HCT116 (cell line): ENCODE results near the gene AFF1. TPM values are rescaled to one million over a fixed set of nuclear protein-coding genes. Genes with fewer than 3 reads are reported as not detected.

Experiments
- ATAC-seq: fragments of 200-7000 bp; cut with Tn5 transposase; 2 replicates; pipeline ENCODE4 v1.9.1; 2020; ENCODE audit warnings: mild to moderate bottlenecking, moderate library complexity
- BruUV-seq: library from RNA; stranded (reverse); fragments of 400-500 nt; replicated peaks from 2 replicates; lab custom pipeline; 2021; lab: Mats Ljungman, UMichigan
- CTCF ChIA-PET: fragments of 300-600 bp; sonication (Branson Sonifier 250); formaldehyde crosslinking; loops from one replicate; lab custom pipeline; 2021; ENCODE audit warnings: antibody characterized with exemption; lab: Charles Lee
- POLR2A ChIA-PET: fragments of 300-600, 350-600 bp; sonication (Branson Sonifier 250); formaldehyde crosslinking; loops from one replicate; lab custom pipeline; 2021; ENCODE audit warnings: antibody characterized with exemption; lab: Charles Lee
- RAD21 ChIA-PET, 2 experiments: fragments of 300-600 bp; sonication (Branson Sonifier 250); formaldehyde crosslinking; loops; one replicate each; lab custom pipeline; 2023; ENCODE audit warnings: low total read pairs in 2 of 2; ENCODE audit not compliant: uncharacterized antibody in 2 of 2, unreplicated experiment in 2 of 2, low non-redundant PET in 1 of 2; lab: Charles Lee
- DNase-seq: peaks from one replicate; pipeline ENCODE4 v3.0.0-alpha.2; 2010; ENCODE audit warnings: low read depth, low spot score
- H2AFZ ChIP-seq: fragments of 200-600 bp; shearing (Covaris generic), sonication (generic); 2 replicates; pipeline ENCODE4 v1.6.1; 2017; ENCODE audit warnings: low read depth, mixed run types, mixed read lengths, antibody characterized with exemption, low read length; ENCODE audit not compliant: poor library complexity, severe bottlenecking
- H3K27ac ChIP-seq: 2 replicates; pipeline ENCODE4 v1.5.1; 2012; ENCODE audit warnings: low read depth, low read length
- H3K27me3 ChIP-seq: fragments of 200-600 bp; sonication (generic); 2 replicates; pipeline ENCODE4 v1.6.1; 2016; ENCODE audit warnings: mixed run types, low read length, mixed read lengths; ENCODE audit not compliant: insufficient read depth
- H3K36me3 ChIP-seq, 2 experiments: fragments of 200-500 bp in 1 of 2; fragments of 200-600 bp in 1 of 2; sonication (Bioruptor generic) in 1 of 2; sonication (generic) in 1 of 2; 2 replicates each; pipeline versions ENCODE4 v1.5.1 to v1.6.1; 2014 to 2016; ENCODE audit warnings: low read length in 2 of 2, inconsistent platforms in 1 of 2, mixed read lengths in 1 of 2, mixed run types in 1 of 2; ENCODE audit not compliant: insufficient read depth in 2 of 2, control insufficient read depth in 1 of 2
- H3K4me1 ChIP-seq, 2 experiments: fragments of 200-600 bp in 1 of 2; sonication (generic) in 1 of 2; 2 replicates each; pipeline versions ENCODE4 v1.5.1 to v1.6.1; 2012 to 2017; ENCODE audit warnings: low read length in 2 of 2, inconsistent platforms in 1 of 2, mild to moderate bottlenecking in 1 of 2, mixed read lengths in 1 of 2, mixed run types in 1 of 2, moderate library complexity in 1 of 2; ENCODE audit not compliant: insufficient read depth in 2 of 2, control insufficient read depth in 1 of 2
- H3K4me2 ChIP-seq: fragments of 200-600 bp; sonication (generic); 2 replicates; pipeline ENCODE4 v1.6.1; 2017; ENCODE audit warnings: mixed run types, low read length, mixed read lengths
- H3K4me3 ChIP-seq, 2 experiments: fragments of 200-600 bp in 1 of 2; sonication (generic) in 1 of 2; replicated peaks in 1 of 2; 2 replicates each; pipeline ENCODE4 v1.5.1; 2011 to 2016; ENCODE audit warnings: low read length in 2 of 2, control low read depth in 1 of 2, low read depth in 1 of 2, mild to moderate bottlenecking in 1 of 2, mixed read lengths in 1 of 2, mixed run types in 1 of 2
- H3K79me2 ChIP-seq: fragments of 200-600 bp; sonication (generic); 2 replicates; pipeline ENCODE4 v1.6.1; 2017; ENCODE audit warnings: mild to moderate bottlenecking, mixed run types, low read length, moderate library complexity, mixed read lengths; ENCODE audit not compliant: insufficient read depth
- H3K9ac ChIP-seq: fragments of 200-600 bp; sonication (generic); 2 replicates; pipeline ENCODE4 v1.6.1; 2016; ENCODE audit warnings: low read length, mixed read lengths
- H3K9me2 ChIP-seq: fragments of 200-600 bp; sonication (generic), shearing (Covaris generic); 2 replicates; pipeline ENCODE4 v1.6.1; 2017; ENCODE audit warnings: mixed run types, mild to moderate bottlenecking, moderate library complexity; ENCODE audit not compliant: insufficient read depth
- H3K9me3 ChIP-seq, 2 experiments: fragments of 200-500 bp in 1 of 2; fragments of 200-600 bp in 1 of 2; sonication (Bioruptor generic) in 1 of 2; sonication (generic) in 1 of 2; 2 replicates each; pipeline ENCODE4 v1.6.1; 2014 to 2017; ENCODE audit warnings: low read length in 2 of 2, mixed read lengths in 2 of 2, inconsistent platforms in 1 of 2, low read depth in 1 of 2, mild to moderate bottlenecking in 1 of 2, mixed run types in 1 of 2, moderate library complexity in 1 of 2; ENCODE audit not compliant: control insufficient read depth in 1 of 2, insufficient read depth in 1 of 2
- H4K20me1 ChIP-seq: fragments of 200-600 bp; sonication (generic), shearing (Covaris generic); 2 replicates; pipeline ENCODE4 v1.6.1; 2017; ENCODE audit warnings: mixed run types, mild to moderate bottlenecking, moderate library complexity; ENCODE audit not compliant: insufficient read depth
- CBX3 ChIP-seq: IDR thresholded peaks from 2 replicates; pipeline ENCODE4 v1.6.1; 2012; ENCODE audit warnings: low read depth
- CEBPB ChIP-seq: IDR thresholded peaks from 2 replicates; pipeline ENCODE4 v1.6.1; 2012; ENCODE audit warnings: low read depth
- ELF1 ChIP-seq: IDR thresholded peaks from 2 replicates; pipeline ENCODE4 v1.6.1; 2012; ENCODE audit warnings: low read depth, borderline replicate concordance
- EZH2 ChIP-seq: fragments of 200-600 bp; sonication (generic); IDR thresholded peaks from 2 replicates; pipeline ENCODE4 v1.6.1; 2017; ENCODE audit warnings: antibody characterized with exemption, mixed run types
- EZH2phosphoT487 ChIP-seq: fragments of 200-600 bp; IDR thresholded peaks from 2 replicates; pipeline ENCODE4 v1.6.1; 2018; ENCODE audit warnings: antibody characterized with exemption, borderline replicate concordance
- FOSL1 ChIP-seq: IDR thresholded peaks from 2 replicates; pipeline ENCODE4 v1.6.1; 2012; ENCODE audit warnings: low read depth
- JUND ChIP-seq: IDR thresholded peaks from 2 replicates; pipeline ENCODE4 v1.6.1; 2012
- MAX ChIP-seq: IDR thresholded peaks from 2 replicates; pipeline ENCODE4 v1.6.1; 2012
- POLR2A ChIP-seq: IDR thresholded peaks from 2 replicates; pipeline ENCODE4 v1.7.0; 2011; ENCODE audit warnings: borderline replicate concordance; ENCODE audit not compliant: insufficient read depth, insufficient read length; ENCODE audit errors: extremely low read depth
- POLR2AphosphoS5 ChIP-seq: IDR thresholded peaks from 2 replicates; pipeline ENCODE4 v1.6.1; 2011; ENCODE audit warnings: mild to moderate bottlenecking, low read depth, low read length, moderate library complexity
- RAD21 ChIP-seq: IDR thresholded peaks from 2 replicates; pipeline ENCODE4 v1.6.1; 2012; ENCODE audit warnings: low read depth, mild to moderate bottlenecking
- SIN3A ChIP-seq: IDR thresholded peaks from 2 replicates; pipeline ENCODE4 v1.6.1; 2012; ENCODE audit warnings: low read depth
- SRF ChIP-seq: IDR thresholded peaks from 2 replicates; pipeline ENCODE4 v1.6.1; 2012; ENCODE audit warnings: low read depth
- TCF7L2 ChIP-seq: IDR thresholded peaks from 2 replicates; pipeline ENCODE4 v1.7.0; 2011; ENCODE audit warnings: borderline replicate concordance, inconsistent platforms; ENCODE audit not compliant: insufficient read depth, insufficient read length; ENCODE audit errors: extremely low read depth
- YY1 ChIP-seq: IDR thresholded peaks from 2 replicates; pipeline ENCODE4 v1.6.1; 2011; ENCODE audit warnings: low read length, low read depth, moderate library complexity, mild to moderate bottlenecking; ENCODE audit not compliant: insufficient replicate concordance; ENCODE audit errors: extremely low read depth
- ZFX ChIP-seq: fragments of 450-650 bp; IDR thresholded peaks from 2 replicates; pipeline ENCODE4 v1.6.1; 2017
- intact Hi-C: fragments of 100-400 bp; cut with micrococcal nuclease; formaldehyde crosslinking; loops from 2 replicates; pipeline ENCODE4 v1.10.0; 2022
- total RNA-seq: library from RNA; stranded (reverse); gene quantifications from one replicate; pipeline ENCODE4 v1.2.1, GENCODE V29; 2021; ENCODE audit not compliant: unreplicated experiment
- TF ChIP-seq, protein P1 (sequence below), 3 experiments: fragments of 200-600 bp in 1 of 3; sonication (generic) in 1 of 3; IDR thresholded peaks in 2 of 3; conservative IDR thresholded peaks in 1 of 3; 2 replicates each; pipeline ENCODE4 v1.5.1; 2012 to 2017; ENCODE audit warnings: low read depth in 2 of 3, low read length in 2 of 3, antibody characterized with exemption in 1 of 3, borderline replicate concordance in 1 of 3, control low read depth in 1 of 3, mild to moderate bottlenecking in 1 of 3, mixed read lengths in 1 of 3, mixed run types in 1 of 3, moderate library complexity in 1 of 3; ENCODE audit not compliant: insufficient read depth in 1 of 3
- TF ChIP-seq, protein P2 (sequence below): IDR thresholded peaks from 2 replicates; pipeline ENCODE4 v1.6.1; 2012

AFF1 gene
- total RNA-seq, 1 experiment from 2014 or later: 43.1 TPM

GRCh38 chr4:87079967-87080366, 145.2 kb downstream of the AFF1 start:
- Histone ChIP-seq H3K4me1 (no peaks in the 10 kb centered on the region), H3K9me3 (no peaks in the 10 kb centered on the region), H3K9ac (no peak overlapping the region), H3K27ac (no peak overlapping the region), H3K36me3 (no peaks in the 10 kb centered on the region), H2AFZ (no peak overlapping the region), H3K9me2 (no peaks in the 10 kb centered on the region), H4K20me1 (0 out of 2 replicates have a peak, but pooled peaks cover 3% of the 10 kb centered on the region), H3K4me3 (no peak overlapping the region), H3K4me2 (no peak overlapping the region), H3K27me3 (no peaks in the 10 kb centered on the region), H3K79me2 (no peaks in the 10 kb centered on the region; the same call in 1 of the 2 replicates)
- RAD21 ChIA-PET: no interaction called here
- DNase-seq: no peak
- TF ChIP-seq, protein P1, sequence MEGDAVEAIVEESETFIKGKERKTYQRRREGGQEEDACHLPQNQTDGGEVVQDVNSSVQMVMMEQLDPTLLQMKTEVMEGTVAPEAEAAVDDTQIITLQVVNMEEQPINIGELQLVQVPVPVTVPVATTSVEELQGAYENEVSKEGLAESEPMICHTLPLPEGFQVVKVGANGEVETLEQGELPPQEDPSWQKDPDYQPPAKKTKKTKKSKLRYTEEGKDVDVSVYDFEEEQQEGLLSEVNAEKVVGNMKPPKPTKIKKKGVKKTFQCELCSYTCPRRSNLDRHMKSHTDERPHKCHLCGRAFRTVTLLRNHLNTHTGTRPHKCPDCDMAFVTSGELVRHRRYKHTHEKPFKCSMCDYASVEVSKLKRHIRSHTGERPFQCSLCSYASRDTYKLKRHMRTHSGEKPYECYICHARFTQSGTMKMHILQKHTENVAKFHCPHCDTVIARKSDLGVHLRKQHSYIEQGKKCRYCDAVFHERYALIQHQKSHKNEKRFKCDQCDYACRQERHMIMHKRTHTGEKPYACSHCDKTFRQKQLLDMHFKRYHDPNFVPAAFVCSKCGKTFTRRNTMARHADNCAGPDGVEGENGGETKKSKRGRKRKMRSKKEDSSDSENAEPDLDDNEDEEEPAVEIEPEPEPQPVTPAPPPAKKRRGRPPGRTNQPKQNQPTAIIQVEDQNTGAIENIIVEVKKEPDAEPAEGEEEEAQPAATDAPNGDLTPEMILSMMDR (IDR thresholded peaks at IDR 0.05 in 2 of 3, conservative IDR thresholded peaks at IDR 0.05 in 1 of 3; ENCODE audit: borderline replicate concordance in 1 of 3, insufficient read depth in 1 of 3, low read depth in 2 of 3, low read length in 2 of 3): no peak
- TF ChIP-seq POLR2AphosphoS5 (no peak), CEBPB (no peak), POLR2A (no peak), EZH2 (no peak)
- TF ChIP-seq, protein P2, sequence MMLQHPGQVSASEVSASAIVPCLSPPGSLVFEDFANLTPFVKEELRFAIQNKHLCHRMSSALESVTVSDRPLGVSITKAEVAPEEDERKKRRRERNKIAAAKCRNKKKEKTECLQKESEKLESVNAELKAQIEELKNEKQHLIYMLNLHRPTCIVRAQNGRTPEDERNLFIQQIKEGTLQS: no peak
- CTCF ChIA-PET: interaction anchor here (1.1 kb wide), 1 partner anchor 157 kb away, joined by 4 read pairs; no protein-coding TSS in a partner anchor
- no TSS peak for BruUV-seq
- intact Hi-C loops: no loop called here
- ATAC-seq: no peak
- POLR2A ChIA-PET: no interaction called here

- CTCF ChIA-PET: interaction anchor here (1.1 kb wide), 1 partner anchor 158 kb away, joined by 4 read pairs; no protein-coding TSS in a partner anchor
- RAD21 ChIA-PET: no interaction called here
- Histone ChIP-seq H3K9ac (no peak overlapping the region), H2AFZ (no peak overlapping the region), H4K20me1 (0 out of 2 replicates have a peak, but pooled peaks cover 3% of the 10 kb centered on the region), H3K27me3 (no peaks in the 10 kb centered on the region), H3K4me2 (no peak overlapping the region), H3K79me2 (no peaks in the 10 kb centered on the region; the same call in 1 of the 2 replicates), H3K9me2 (no peaks in the 10 kb centered on the region), H3K4me3 (no peak overlapping the region), H3K4me1 (no peaks in the 10 kb centered on the region), H3K27ac (no peak overlapping the region), H3K9me3 (no peaks in the 10 kb centered on the region), H3K36me3 (no peaks in the 10 kb centered on the region)
- POLR2A ChIA-PET: no interaction called here
- ATAC-seq: no peak
- intact Hi-C loops: no loop called here
- DNase-seq: no peak
- BruUV-seq: no TSS peak
- TF ChIP-seq JUND (no peak), POLR2A (no peak), FOSL1 (no peak), POLR2AphosphoS5 (no peak), ZFX (no peak), SRF (no peak), TCF7L2 (no peak), EZH2phosphoT487 (no peak), YY1 (no peak), EZH2 (no peak), RAD21 (no peak), SIN3A (no peak), ELF1 (no peak), CBX3 (no peak), MAX (no peak)
- TF ChIP-seq, protein P2: no peak
Measured at GRCh38 chr4:87080462-87080861, 145.7 kb downstream of the AFF1 start.
